PC-3 (cell line): ENCODE measurements around the gene RCAN2. TPM values are rescaled to one million over a fixed set of nuclear protein-coding genes. Genes with fewer than 3 reads are reported as not detected.
A peak's percentile ranks its signal among the peaks of the same experiment; 100 is the strongest.

Source experiments
- ATAC-seq: fragments of 200-7000 bp; cut with Tn5 transposase; 2 replicates; pipeline ENCODE4 v1.9.1; 2020; ENCODE audit warnings: mild to moderate bottlenecking, moderate library complexity
- Bru-seq: library from RNA; stranded (reverse); fragments of 400-500 nt; gene quantifications from one replicate; lab custom pipeline; 2021; lab: Mats Ljungman, UMichigan
- BruChase-seq, 2 experiments: library from RNA; stranded (reverse); fragments of 400-500 nt; gene quantifications; one replicate each; lab custom pipeline; 2021; lab: Mats Ljungman, UMichigan
- BruUV-seq: library from RNA; stranded (reverse); fragments of 400-500 nt; replicated peaks from 2 replicates; lab custom pipeline; 2021; lab: Mats Ljungman, UMichigan
- CTCF ChIA-PET: fragments of 300-600 bp; sonication (Branson Sonifier 250); formaldehyde crosslinking; loops from one replicate; lab custom pipeline; 2022; ENCODE audit warnings: antibody characterized with exemption; lab: Charles Lee
- POLR2A ChIA-PET: fragments of 300-600 bp; sonication (Branson Sonifier 250); formaldehyde crosslinking; loops from one replicate; lab custom pipeline; 2022; ENCODE audit warnings: antibody characterized with exemption; ENCODE audit not compliant: unreplicated experiment; lab: Charles Lee
- DNase-seq: peaks from one replicate; pipeline ENCODE4 v3.0.0-alpha.2; 2015
- H2AFZ ChIP-seq: fragments of 300-600 bp; sonication (generic); 2 replicates; pipeline ENCODE4 v1.6.0; 2016; ENCODE audit warnings: antibody characterized with exemption, low read length
- H3F3A ChIP-seq: fragments of 300-600 bp; sonication (generic); one replicate; pipeline ENCODE4 v1.6.0; 2017; ENCODE audit warnings: antibody characterized with exemption, low read length, control low read depth, mild to moderate bottlenecking; ENCODE audit not compliant: unreplicated experiment
- H3K27ac ChIP-seq: fragments of 300-600 bp; sonication (generic); 2 replicates; pipeline ENCODE4 v1.5.1; 2016; ENCODE audit warnings: mild to moderate bottlenecking, low read length
- H3K27me3 ChIP-seq: fragments of 300-600 bp; sonication (generic); 2 replicates; pipeline ENCODE4 v1.6.1; 2016; ENCODE audit warnings: low read length, mixed read lengths
- H3K36me3 ChIP-seq: fragments of 300-600 bp; sonication (generic); 2 replicates; pipeline ENCODE4 v1.6.1; 2016; ENCODE audit warnings: low read depth, mixed run types, low read length, mixed read lengths
- H3K4me1 ChIP-seq: fragments of 300-600 bp; sonication (generic); 2 replicates; pipeline ENCODE4 v1.5.1; 2016; ENCODE audit warnings: low read length; ENCODE audit not compliant: insufficient read depth
- H3K4me2 ChIP-seq: fragments of 300-600 bp; sonication (generic); 2 replicates; pipeline ENCODE4 v1.6.0; 2016; ENCODE audit warnings: low read length
- H3K4me3 ChIP-seq: fragments of 300-600 bp; sonication (generic); 2 replicates; pipeline ENCODE4 v1.5.1; 2016; ENCODE audit warnings: mild to moderate bottlenecking, low read length, mixed read lengths
- H3K79me2 ChIP-seq: fragments of 300-600 bp; sonication (generic); 2 replicates; pipeline ENCODE4 v1.6.1; 2017; ENCODE audit warnings: low read length, mixed read lengths
- H3K9ac ChIP-seq: fragments of 300-600 bp; sonication (generic); 2 replicates; pipeline ENCODE4 v1.6.0; 2016; ENCODE audit warnings: mild to moderate bottlenecking, low read length
- H3K9me2 ChIP-seq: fragments of 300-600 bp; sonication (generic); replicated peaks from 2 replicates; pipeline ENCODE4 v1.6.1; 2016; ENCODE audit warnings: mixed run types, low read length, mixed read lengths
- H3K9me3 ChIP-seq: fragments of 300-600 bp; sonication (generic); 2 replicates; pipeline ENCODE4 v1.6.1; 2016; ENCODE audit warnings: low read length, mixed read lengths
- H4K20me1 ChIP-seq: fragments of 300-600 bp; sonication (generic); 2 replicates; pipeline ENCODE4 v1.6.1; 2016; ENCODE audit warnings: low read length, mixed read lengths
- EZH2 ChIP-seq: fragments of 300-600 bp; sonication (generic); IDR thresholded peaks from one replicate; pipeline ENCODE4 v1.6.1; 2017; ENCODE audit warnings: antibody characterized with exemption, mild to moderate bottlenecking, low read length; ENCODE audit not compliant: unreplicated experiment
- EZH2phosphoT487 ChIP-seq: fragments of 300-600 bp; sonication (generic); IDR thresholded peaks from 2 replicates; pipeline ENCODE4 v1.6.1; 2018; ENCODE audit warnings: mild to moderate bottlenecking, antibody characterized with exemption, low read length, borderline replicate concordance
- intact Hi-C: fragments of 100-400 bp; cut with micrococcal nuclease; formaldehyde crosslinking; loops from 2 replicates; pipeline ENCODE4 v1.9.0; 2023
- long read RNA-seq: library from polyadenylated mRNA; unstranded; transcript quantifications from one replicate; pipeline ENCODE4 v2.0.0, GENCODE V29; 2021; ENCODE audit not compliant: unreplicated experiment
- total RNA-seq: library from RNA; depleted of rRNA; stranded (reverse); fragments of >200 nt; gene quantifications from 2 replicates; pipeline ENCODE4 v1.2.3, GENCODE V29; 2014; rRNA removed
- TF ChIP-seq, protein P1 (sequence below): fragments of 300-600 bp; sonication (generic); conservative IDR thresholded peaks from 2 replicates; pipeline ENCODE4 v1.5.1; 2017; ENCODE audit warnings: antibody characterized with exemption, low read depth, mild to moderate bottlenecking, low read length

The RCAN2 gene
- total RNA-seq (not detected in 2 replicates), Bru-seq, nascent RNA (percentile 7 among the genes with signal in this experiment), BruChase-seq, experiment 1, labeled RNA remaining after a 6-hour chase (percentile 5 among the genes with signal in this experiment), BruChase-seq, experiment 2, labeled RNA remaining after a 2-hour chase (percentile 8 among the genes with signal in this experiment)
- long read RNA-seq, result 0 reads

DNA sequence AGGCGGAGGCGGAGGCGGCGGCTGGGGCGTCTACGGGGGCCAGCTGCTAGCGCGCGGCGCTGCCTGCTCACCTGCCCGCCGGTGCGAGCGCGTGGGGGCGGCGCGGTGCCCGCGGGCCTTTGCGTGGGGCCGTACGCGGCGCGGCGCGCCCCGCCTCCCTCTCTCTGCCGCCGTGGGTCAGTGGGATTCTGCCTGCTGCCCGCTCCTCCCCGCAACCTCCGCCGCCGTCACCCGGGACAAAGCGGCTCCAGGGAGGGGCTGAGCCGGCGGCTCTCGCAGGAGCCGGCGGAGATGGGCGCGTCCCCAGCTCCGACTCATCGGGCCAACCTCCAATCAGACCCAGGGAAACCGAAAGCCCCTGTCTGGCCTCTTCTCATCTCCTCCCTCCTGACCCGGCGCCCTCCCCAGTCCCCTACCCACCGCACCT, at the start of gene RCAN2:
Gene RCAN2 (minus strand): TSS at position 249 of the 427 bp plus-strand sequence.
- peak within 1 kb of the TSS; percentile 85 for H3K4me2 ChIP-seq
- intact Hi-C loops, result loop anchor here (5.0 kb wide), 1 partner anchor 136 kb away; no protein-coding TSS in a partner anchor
- no peak within 1 kb of the TSS for H3K27ac ChIP-seq
- no peaks in the 10 kb centered on the region for H3K79me2 ChIP-seq
- POLR2A ChIA-PET, result no interaction called here
- H3K4me1 ChIP-seq, result peaks cover 12% of the 10 kb centered on the region; the same call in 1 of the 2 replicates
- no TSS peak for BruUV-seq
- TF ChIP-seq, protein P1, sequence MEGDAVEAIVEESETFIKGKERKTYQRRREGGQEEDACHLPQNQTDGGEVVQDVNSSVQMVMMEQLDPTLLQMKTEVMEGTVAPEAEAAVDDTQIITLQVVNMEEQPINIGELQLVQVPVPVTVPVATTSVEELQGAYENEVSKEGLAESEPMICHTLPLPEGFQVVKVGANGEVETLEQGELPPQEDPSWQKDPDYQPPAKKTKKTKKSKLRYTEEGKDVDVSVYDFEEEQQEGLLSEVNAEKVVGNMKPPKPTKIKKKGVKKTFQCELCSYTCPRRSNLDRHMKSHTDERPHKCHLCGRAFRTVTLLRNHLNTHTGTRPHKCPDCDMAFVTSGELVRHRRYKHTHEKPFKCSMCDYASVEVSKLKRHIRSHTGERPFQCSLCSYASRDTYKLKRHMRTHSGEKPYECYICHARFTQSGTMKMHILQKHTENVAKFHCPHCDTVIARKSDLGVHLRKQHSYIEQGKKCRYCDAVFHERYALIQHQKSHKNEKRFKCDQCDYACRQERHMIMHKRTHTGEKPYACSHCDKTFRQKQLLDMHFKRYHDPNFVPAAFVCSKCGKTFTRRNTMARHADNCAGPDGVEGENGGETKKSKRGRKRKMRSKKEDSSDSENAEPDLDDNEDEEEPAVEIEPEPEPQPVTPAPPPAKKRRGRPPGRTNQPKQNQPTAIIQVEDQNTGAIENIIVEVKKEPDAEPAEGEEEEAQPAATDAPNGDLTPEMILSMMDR, result no peak
- TF ChIP-seq EZH2phosphoT487, result no peak
- peak; percentile 36 for DNase-seq
- no peaks in the 10 kb centered on the region for H3K9me2 ChIP-seq
- no peaks in the 10 kb centered on the region for H3F3A ChIP-seq
- CTCF ChIA-PET, result no interaction called here
- no peaks in the 10 kb centered on the region for H3K36me3 ChIP-seq
- peak within 1 kb of the TSS; percentile 72 for H2AFZ ChIP-seq
- peak within 1 kb of the TSS; percentile 66 for H3K4me3 ChIP-seq
- H3K27me3 ChIP-seq, result peaks cover 85% of the 10 kb centered on the region
- H4K20me1 ChIP-seq, result no peaks in the 10 kb centered on the region
- ATAC-seq, result peak; percentile 78
- H3K9me3 ChIP-seq, result no peaks in the 10 kb centered on the region
- no peak within 1 kb of the TSS for H3K9ac ChIP-seq

DNA sequence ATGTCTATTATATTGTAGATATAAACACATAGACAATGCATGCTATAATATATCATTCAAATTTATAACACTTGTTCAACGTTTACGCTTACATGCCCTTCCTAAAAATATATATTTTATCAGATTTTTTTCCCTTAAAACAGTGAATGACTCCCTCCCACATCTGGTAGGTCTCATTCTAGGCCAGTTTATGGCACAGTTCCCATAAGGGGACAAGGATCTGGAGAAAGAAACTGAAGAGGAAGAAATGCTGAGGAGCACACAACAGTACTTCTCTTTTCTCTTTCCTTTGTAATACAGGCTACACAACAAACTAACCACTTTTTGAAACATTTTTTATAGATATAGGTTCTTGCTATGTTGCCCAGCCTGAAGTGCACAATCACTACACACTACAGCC, 48.6 kb upstream of the RCAN2 start:
- no peaks in the 10 kb centered on the region for H3K9me2 ChIP-seq
- TF ChIP-seq, protein P1, result no peak
- TF ChIP-seq EZH2 (no peak), EZH2phosphoT487 (no peak)
- no TSS peak for BruUV-seq
- no peaks in the 10 kb centered on the region for H3K36me3 ChIP-seq
- DNase-seq (no peak), ATAC-seq (no peak)
- H3K4me1 ChIP-seq, result no peaks in the 10 kb centered on the region
- no peaks in the 10 kb centered on the region for H3K79me2 ChIP-seq
- H3K4me3 ChIP-seq, result no peak overlapping the region
- no peaks in the 10 kb centered on the region for H3F3A ChIP-seq
- ChIA-PET POLR2A (no interaction called here), CTCF (interaction anchor here (0.6 kb wide), 1 partner anchor 451 kb away, joined by 10 read pairs; no protein-coding TSS in a partner anchor)
- H3K9me3 ChIP-seq, result no peaks in the 10 kb centered on the region
- intact Hi-C loops, result no loop called here
- H3K27me3 ChIP-seq, result peaks cover 37% of the 10 kb centered on the region
- H4K20me1 ChIP-seq, result no peaks in the 10 kb centered on the region
- no peak overlapping the region for H3K4me2 ChIP-seq
- H3K9ac ChIP-seq, result no peak overlapping the region
- no peak overlapping the region for H3K27ac ChIP-seq
- no peak overlapping the region for H2AFZ ChIP-seq

DNA sequence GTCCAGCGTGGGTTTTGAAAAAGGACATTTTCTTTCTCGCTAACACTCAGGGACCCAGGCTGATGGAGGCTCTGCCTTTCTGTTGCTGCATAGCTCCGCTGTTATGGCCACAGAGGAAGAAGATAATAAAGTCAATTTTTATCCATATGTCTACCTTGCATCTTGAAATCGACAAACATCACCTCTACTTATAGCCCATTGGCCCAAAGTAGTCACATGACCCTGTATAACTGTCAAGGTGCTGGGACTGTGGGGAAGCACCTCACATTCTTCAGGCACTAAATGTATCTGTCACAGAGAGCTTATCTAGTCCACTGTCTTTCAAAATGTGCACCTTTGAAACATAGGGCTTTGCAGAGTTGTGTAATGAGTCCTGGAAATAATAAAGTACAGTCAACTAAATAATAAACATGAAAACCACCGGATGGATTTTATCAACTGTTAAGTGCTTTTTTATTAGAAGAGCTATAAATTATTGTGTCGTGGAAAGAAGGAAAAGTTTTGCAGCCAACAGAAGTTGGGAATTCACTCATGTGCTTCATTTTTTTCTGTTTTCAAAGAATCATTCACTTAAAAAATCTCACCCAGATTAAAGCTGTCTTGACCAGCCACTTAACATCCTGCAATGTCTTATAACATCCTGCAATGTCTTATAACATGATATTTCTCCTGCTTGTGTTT, 47.7 kb upstream of the RCAN2 start:
- ChIA-PET CTCF (interaction anchor here (0.6 kb wide), 1 partner anchor 452 kb away, joined by 10 read pairs; no protein-coding TSS in a partner anchor), POLR2A (interaction anchor here (0.6 kb wide), 1 partner anchor 49 kb away, joined by 3 read pairs; no protein-coding TSS in a partner anchor)
- DNase-seq, result no peak
- no peaks in the 10 kb centered on the region for H3K79me2 ChIP-seq
- no peak overlapping the region for H2AFZ ChIP-seq
- H3K9me3 ChIP-seq, result no peaks in the 10 kb centered on the region
- no peak overlapping the region for H3K9ac ChIP-seq
- BruUV-seq, result no TSS peak
- H3K36me3 ChIP-seq, result no peaks in the 10 kb centered on the region
- no peaks in the 10 kb centered on the region for H3K9me2 ChIP-seq
- H3K27me3 ChIP-seq, result peaks cover 37% of the 10 kb centered on the region
- no peak overlapping the region for H3K4me2 ChIP-seq
- H3K4me1 ChIP-seq, result no peaks in the 10 kb centered on the region
- no peaks in the 10 kb centered on the region for H4K20me1 ChIP-seq
- intact Hi-C loops, result no loop called here
- no peak overlapping the region for H3K4me3 ChIP-seq
- TF ChIP-seq, protein P1, result no peak
- TF ChIP-seq EZH2phosphoT487, result no peak
- H3K27ac ChIP-seq, result no peak overlapping the region
- no peak for ATAC-seq
- no peaks in the 10 kb centered on the region for H3F3A ChIP-seq
